Keratinocyte (primary cell): ENCODE results near the gene HOXC9. TPM values are rescaled to one million over a fixed set of nuclear protein-coding genes. Genes with fewer than 3 reads are reported as not detected.

Experiments used
- DNase-seq: peaks from one replicate; pipeline ENCODE4 v3.0.0-alpha.2; 2011; ENCODE audit warnings: low read depth, missing footprints, low spot score
- FAIRE-seq: peaks from 2 replicates; lab custom pipeline; 2011; peaks lifted over from hg19 to GRCh38; lab: Jason Lieb, UNC
- H2AFZ ChIP-seq: 2 replicates; pipeline ENCODE4 v1.6.0; 2012; ENCODE audit warnings: low read length, control low read depth, inconsistent platforms; ENCODE audit not compliant: control insufficient read depth
- H3K27ac ChIP-seq: 2 replicates; pipeline ENCODE4 v1.5.1; 2011; ENCODE audit warnings: low read length; ENCODE audit not compliant: control insufficient read depth, insufficient read depth
- H3K27me3 ChIP-seq: 3 replicates; pipeline ENCODE4 v1.6.0; 2011; ENCODE audit warnings: low read length; ENCODE audit not compliant: control insufficient read depth, insufficient read depth; ENCODE audit errors: extremely low read depth
- H3K36me3 ChIP-seq, 2 experiments: 2 replicates in 1 of 2; 3 replicates in 1 of 2; pipeline ENCODE4 v1.5.1; 2011; ENCODE audit warnings: low read length in 2 of 2, mild to moderate bottlenecking in 1 of 2; ENCODE audit not compliant: control insufficient read depth in 2 of 2, insufficient read depth in 2 of 2; ENCODE audit errors: extremely low read depth in 1 of 2
- H3K4me1 ChIP-seq: 3 replicates; pipeline ENCODE4 v1.5.1; 2011; ENCODE audit warnings: low read length; ENCODE audit not compliant: control insufficient read depth, insufficient read depth; ENCODE audit errors: extremely low read depth
- H3K4me2 ChIP-seq: 3 replicates; pipeline ENCODE4 v1.6.0; 2011; ENCODE audit warnings: low read depth, low read length; ENCODE audit not compliant: control insufficient read depth, insufficient read depth; ENCODE audit errors: extremely low read depth
- H3K4me3 ChIP-seq, 3 experiments: fragments of 200-600 bp in 1 of 3; sonication (generic) in 1 of 3; 2 replicates in 2 of 3; 3 replicates in 1 of 3; pipeline ENCODE4 v1.5.1; 2011 to 2016; ENCODE audit warnings: low read length in 3 of 3, mild to moderate bottlenecking in 3 of 3, control low read depth in 2 of 3, inconsistent platforms in 1 of 3, low read depth in 1 of 3, mixed read lengths in 1 of 3, mixed run types in 1 of 3, moderate library complexity in 1 of 3; ENCODE audit not compliant: control insufficient read depth in 2 of 3, insufficient read depth in 2 of 3; ENCODE audit errors: extremely low read depth in 1 of 3
- H3K79me2 ChIP-seq: 2 replicates; pipeline ENCODE4 v1.6.0; 2012; ENCODE audit warnings: low read length; ENCODE audit not compliant: control insufficient read depth, insufficient read depth
- H3K9ac ChIP-seq: 3 replicates; pipeline ENCODE4 v1.6.0; 2011; ENCODE audit warnings: low read length; ENCODE audit not compliant: control insufficient read depth, insufficient read depth; ENCODE audit errors: extremely low read depth
- H3K9me1 ChIP-seq: 3 replicates; pipeline ENCODE4 v1.6.0; 2011; ENCODE audit warnings: low read length; ENCODE audit not compliant: control insufficient read depth, insufficient read depth; ENCODE audit errors: extremely low read depth
- H3K9me3 ChIP-seq: 2 replicates; pipeline ENCODE4 v1.5.1; 2012; ENCODE audit warnings: low read depth, low read length; ENCODE audit not compliant: control insufficient read depth
- H4K20me1 ChIP-seq: 3 replicates; pipeline ENCODE4 v1.6.0; 2011; ENCODE audit warnings: low read length; ENCODE audit not compliant: control insufficient read depth, insufficient read depth; ENCODE audit errors: extremely low read depth
- EZH2 ChIP-seq: IDR thresholded peaks from one replicate; pipeline ENCODE4 v1.6.1; 2012; ENCODE audit warnings: inconsistent platforms, mild to moderate bottlenecking, low read length, moderate library complexity
- dilution Hi-C: fragments of 300-500 bp; cut with MboI; formaldehyde crosslinking; loops from one replicate; pipeline ENCODE4 v1.7.0; 2020; ENCODE audit warnings: low sequenced_read_pairs; ENCODE audit not compliant: extremely low pct_ligation_motif_present
- polyA plus RNA-seq, 5 experiments: library from polyadenylated mRNA; depleted of rRNA in 3 of 5; stranded (reverse) in 3 of 5; stranded (forward) in 1 of 5; unstranded in 1 of 5; fragments of >200 nt; gene quantifications; 1 replicate in 1 of 5; 2 replicates in 3 of 5; 3 replicates in 1 of 5; pipeline versions ENCODE4 v1.2.1 to v1.2.3, GENCODE V29; 2011 to 2012; ENCODE audit warnings: missing spikeins in 2 of 5, low read depth in 1 of 5, low replicate concordance in 1 of 5
- TF ChIP-seq, protein P1 (sequence below), 3 experiments: IDR thresholded peaks in 1 of 3; conservative IDR thresholded peaks in 1 of 3; optimal IDR thresholded peaks in 1 of 3; 2 replicates in 2 of 3; 3 replicates in 1 of 3; pipeline versions ENCODE3 to v1.5.1; 2011; ENCODE audit warnings: low read length in 3 of 3, mild to moderate bottlenecking in 3 of 3, moderate library complexity in 2 of 3, control low read depth in 1 of 3, inconsistent platforms in 1 of 3; ENCODE audit not compliant: insufficient read depth in 2 of 3; ENCODE audit errors: extremely low read depth in 1 of 3

The HOXC9 gene
- polyA plus RNA-seq, 1 donor (not counting 4 experiments of a cell fraction or from before 2014, with no cell fraction given), result 1.8 TPM

- Histone ChIP-seq H3K9ac (peak overlapping the region; percentile 22), H3K9me3 (no peaks in the 10 kb centered on the region), H3K4me1 (peaks cover 16% of the 10 kb centered on the region), H3K79me2 (peaks cover 32% of the 10 kb centered on the region), H3K4me2 (peak overlapping the region; percentile 60), H3K27ac (no peak overlapping the region), H3K4me3 (no peak overlapping the region), H4K20me1 (no peaks in the 10 kb centered on the region), H3K36me3 (peaks cover 0 to 2% of the 10 kb centered on the region in 2 experiments), H2AFZ (no peak overlapping the region), H3K9me1 (no peaks in the 10 kb centered on the region), H3K27me3 (no peaks in the 10 kb centered on the region)
- TF ChIP-seq EZH2, result no peak
- TF ChIP-seq, protein P1, sequence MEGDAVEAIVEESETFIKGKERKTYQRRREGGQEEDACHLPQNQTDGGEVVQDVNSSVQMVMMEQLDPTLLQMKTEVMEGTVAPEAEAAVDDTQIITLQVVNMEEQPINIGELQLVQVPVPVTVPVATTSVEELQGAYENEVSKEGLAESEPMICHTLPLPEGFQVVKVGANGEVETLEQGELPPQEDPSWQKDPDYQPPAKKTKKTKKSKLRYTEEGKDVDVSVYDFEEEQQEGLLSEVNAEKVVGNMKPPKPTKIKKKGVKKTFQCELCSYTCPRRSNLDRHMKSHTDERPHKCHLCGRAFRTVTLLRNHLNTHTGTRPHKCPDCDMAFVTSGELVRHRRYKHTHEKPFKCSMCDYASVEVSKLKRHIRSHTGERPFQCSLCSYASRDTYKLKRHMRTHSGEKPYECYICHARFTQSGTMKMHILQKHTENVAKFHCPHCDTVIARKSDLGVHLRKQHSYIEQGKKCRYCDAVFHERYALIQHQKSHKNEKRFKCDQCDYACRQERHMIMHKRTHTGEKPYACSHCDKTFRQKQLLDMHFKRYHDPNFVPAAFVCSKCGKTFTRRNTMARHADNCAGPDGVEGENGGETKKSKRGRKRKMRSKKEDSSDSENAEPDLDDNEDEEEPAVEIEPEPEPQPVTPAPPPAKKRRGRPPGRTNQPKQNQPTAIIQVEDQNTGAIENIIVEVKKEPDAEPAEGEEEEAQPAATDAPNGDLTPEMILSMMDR (optimal IDR thresholded peaks at IDR 0.05 in 1 of 3, IDR thresholded peaks at IDR 0.05 in 1 of 3, conservative IDR thresholded peaks at IDR 0.05 in 1 of 3; ENCODE audit: extremely low read depth in 1 of 3, insufficient read depth in 2 of 3, low read length in 3 of 3), result no peak
- dilution Hi-C loops, result no loop called here
- DNase-seq (no peak), FAIRE-seq (no peak)
These were observed 8.2 kb downstream of the HOXC9 start for GRCh38 chr12:54008260-54008552.

DNA sequence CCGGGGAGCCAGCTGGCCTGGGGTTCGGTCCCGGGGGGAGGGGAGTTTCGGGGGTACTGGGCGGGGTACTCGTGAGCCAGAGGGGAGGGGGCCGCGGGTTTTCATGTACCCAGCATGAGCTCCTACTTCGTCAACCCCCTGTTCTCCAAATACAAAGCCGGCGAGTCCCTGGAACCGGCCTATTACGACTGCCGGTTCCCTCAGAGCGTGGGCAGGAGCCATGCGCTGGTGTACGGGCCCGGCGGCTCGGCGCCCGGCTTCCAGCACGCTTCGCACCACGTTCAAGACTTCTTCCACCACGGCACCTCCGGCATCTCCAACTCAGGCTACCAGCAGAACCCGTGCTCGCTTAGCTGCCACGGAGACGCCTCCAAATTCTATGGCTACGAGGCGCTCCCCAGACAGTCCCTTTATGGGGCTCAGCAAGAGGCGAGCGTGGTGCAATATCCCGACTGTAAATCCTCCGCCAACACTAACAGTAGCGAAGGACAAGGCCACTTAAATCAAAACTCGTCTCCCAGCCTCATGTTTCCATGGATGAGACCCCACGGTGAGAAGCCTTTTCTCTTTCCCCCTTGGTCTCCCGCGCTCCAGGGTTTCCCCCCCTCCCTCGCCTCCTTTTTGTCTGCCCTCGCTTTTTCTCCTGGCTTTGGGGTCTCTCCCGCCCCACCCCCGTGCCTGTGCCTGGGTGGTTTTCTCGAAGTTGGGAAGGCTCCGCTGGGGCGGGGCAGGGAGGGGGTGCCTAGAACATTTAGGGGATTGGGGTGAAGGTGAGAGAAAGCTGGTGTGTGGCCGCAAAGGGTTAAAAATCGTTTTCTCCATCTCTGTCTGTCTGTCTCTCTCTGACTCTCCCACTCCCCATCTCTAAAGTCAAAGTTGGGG, 9.5 kb downstream of the HOXC9 start:
- Histone ChIP-seq H3K4me2 (peak overlapping the region; percentile 79), H3K9me3 (no peaks in the 10 kb centered on the region), H3K9me1 (no peaks in the 10 kb centered on the region), H3K27ac (no peak overlapping the region), H3K36me3 (peaks cover 0 to 2% of the 10 kb centered on the region in 2 experiments), H3K9ac (peak overlapping the region; percentile 80), H3K27me3 (no peaks in the 10 kb centered on the region), H2AFZ (peak overlapping the region; percentile 70), H3K4me1 (peaks cover 16% of the 10 kb centered on the region), H4K20me1 (no peaks in the 10 kb centered on the region), H3K4me3 (peak overlapping the region; percentile 43 to 62 (median 62)), H3K79me2 (peaks cover 28% of the 10 kb centered on the region)
- dilution Hi-C loops, result no loop called here
- TF ChIP-seq, protein P1 (optimal IDR thresholded peaks at IDR 0.05 in 1 of 3, IDR thresholded peaks at IDR 0.05 in 1 of 3, conservative IDR thresholded peaks at IDR 0.05 in 1 of 3; ENCODE audit: extremely low read depth in 1 of 3, insufficient read depth in 2 of 3, low read length in 3 of 3), result no peak
- TF ChIP-seq EZH2, result no peak
- FAIRE-seq (no peak), DNase-seq (no peak)
